ENCODE data around the gene PSME1. TPM values are rescaled to one million over a fixed set of nuclear protein-coding genes. Genes with fewer than 3 reads are reported as not detected.

Gene PSME1
- total RNA-seq, 1 experiment from 2014 or later: 76.8 TPM

DNA sequence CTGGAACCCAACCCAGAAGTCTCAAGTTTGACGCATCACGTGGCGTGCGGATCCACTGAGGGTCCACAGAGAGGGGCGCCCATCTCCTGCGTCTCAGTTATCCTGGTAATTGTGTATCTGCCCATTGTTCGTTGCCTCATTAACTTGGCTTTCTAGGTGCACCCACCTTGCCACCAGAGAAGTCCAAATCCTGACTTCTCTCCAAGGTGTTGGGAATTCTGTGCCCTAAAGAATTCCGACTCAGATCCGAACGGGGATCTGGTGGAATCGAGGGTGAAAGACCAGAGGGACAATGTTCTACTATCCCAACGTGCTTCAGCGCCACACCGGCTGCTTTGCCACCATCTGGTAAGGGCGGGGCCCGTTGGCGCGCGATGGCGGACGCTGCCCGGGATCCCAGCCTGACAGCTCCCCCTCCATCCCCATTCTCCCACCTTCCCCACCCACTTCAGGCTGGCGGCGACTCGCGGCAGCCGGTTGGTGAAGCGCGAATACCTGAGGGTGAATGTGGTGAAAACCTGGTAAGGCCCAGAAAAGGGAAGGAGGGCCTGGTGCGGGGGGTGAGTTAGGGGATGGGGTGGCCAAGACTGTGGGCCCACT lies 36.4 kb downstream of the PSME1 start (continued):
- TF ChIP-seq, protein P1, sequence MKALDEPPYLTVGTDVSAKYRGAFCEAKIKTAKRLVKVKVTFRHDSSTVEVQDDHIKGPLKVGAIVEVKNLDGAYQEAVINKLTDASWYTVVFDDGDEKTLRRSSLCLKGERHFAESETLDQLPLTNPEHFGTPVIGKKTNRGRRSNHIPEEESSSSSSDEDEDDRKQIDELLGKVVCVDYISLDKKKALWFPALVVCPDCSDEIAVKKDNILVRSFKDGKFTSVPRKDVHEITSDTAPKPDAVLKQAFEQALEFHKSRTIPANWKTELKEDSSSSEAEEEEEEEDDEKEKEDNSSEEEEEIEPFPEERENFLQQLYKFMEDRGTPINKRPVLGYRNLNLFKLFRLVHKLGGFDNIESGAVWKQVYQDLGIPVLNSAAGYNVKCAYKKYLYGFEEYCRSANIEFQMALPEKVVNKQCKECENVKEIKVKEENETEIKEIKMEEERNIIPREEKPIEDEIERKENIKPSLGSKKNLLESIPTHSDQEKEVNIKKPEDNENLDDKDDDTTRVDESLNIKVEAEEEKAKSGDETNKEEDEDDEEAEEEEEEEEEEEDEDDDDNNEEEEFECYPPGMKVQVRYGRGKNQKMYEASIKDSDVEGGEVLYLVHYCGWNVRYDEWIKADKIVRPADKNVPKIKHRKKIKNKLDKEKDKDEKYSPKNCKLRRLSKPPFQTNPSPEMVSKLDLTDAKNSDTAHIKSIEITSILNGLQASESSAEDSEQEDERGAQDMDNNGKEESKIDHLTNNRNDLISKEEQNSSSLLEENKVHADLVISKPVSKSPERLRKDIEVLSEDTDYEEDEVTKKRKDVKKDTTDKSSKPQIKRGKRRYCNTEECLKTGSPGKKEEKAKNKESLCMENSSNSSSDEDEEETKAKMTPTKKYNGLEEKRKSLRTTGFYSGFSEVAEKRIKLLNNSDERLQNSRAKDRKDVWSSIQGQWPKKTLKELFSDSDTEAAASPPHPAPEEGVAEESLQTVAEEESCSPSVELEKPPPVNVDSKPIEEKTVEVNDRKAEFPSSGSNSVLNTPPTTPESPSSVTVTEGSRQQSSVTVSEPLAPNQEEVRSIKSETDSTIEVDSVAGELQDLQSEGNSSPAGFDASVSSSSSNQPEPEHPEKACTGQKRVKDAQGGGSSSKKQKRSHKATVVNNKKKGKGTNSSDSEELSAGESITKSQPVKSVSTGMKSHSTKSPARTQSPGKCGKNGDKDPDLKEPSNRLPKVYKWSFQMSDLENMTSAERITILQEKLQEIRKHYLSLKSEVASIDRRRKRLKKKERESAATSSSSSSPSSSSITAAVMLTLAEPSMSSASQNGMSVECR (CRISPR knock-in tag; IDR thresholded peaks at IDR 0.05; ENCODE audit: borderline replicate concordance): 0 out of 2 replicates have a peak, but pooled peaks have one; percentile 7
- TF ChIP-seq, protein P2, sequence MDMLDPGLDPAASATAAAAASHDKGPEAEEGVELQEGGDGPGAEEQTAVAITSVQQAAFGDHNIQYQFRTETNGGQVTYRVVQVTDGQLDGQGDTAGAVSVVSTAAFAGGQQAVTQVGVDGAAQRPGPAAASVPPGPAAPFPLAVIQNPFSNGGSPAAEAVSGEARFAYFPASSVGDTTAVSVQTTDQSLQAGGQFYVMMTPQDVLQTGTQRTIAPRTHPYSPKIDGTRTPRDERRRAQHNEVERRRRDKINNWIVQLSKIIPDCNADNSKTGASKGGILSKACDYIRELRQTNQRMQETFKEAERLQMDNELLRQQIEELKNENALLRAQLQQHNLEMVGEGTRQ (CRISPR knock-in tag; IDR thresholded peaks at IDR 0.05): peak; percentile 69
- TF ChIP-seq TP53 (CRISPR knock-in tag; IDR thresholded peaks at IDR 0.05): no peak
- no peak for TF ChIP-seq ZMAT4 (CRISPR knock-in tag; IDR thresholded peaks at IDR 0.05)
- TF ChIP-seq, protein P3, sequence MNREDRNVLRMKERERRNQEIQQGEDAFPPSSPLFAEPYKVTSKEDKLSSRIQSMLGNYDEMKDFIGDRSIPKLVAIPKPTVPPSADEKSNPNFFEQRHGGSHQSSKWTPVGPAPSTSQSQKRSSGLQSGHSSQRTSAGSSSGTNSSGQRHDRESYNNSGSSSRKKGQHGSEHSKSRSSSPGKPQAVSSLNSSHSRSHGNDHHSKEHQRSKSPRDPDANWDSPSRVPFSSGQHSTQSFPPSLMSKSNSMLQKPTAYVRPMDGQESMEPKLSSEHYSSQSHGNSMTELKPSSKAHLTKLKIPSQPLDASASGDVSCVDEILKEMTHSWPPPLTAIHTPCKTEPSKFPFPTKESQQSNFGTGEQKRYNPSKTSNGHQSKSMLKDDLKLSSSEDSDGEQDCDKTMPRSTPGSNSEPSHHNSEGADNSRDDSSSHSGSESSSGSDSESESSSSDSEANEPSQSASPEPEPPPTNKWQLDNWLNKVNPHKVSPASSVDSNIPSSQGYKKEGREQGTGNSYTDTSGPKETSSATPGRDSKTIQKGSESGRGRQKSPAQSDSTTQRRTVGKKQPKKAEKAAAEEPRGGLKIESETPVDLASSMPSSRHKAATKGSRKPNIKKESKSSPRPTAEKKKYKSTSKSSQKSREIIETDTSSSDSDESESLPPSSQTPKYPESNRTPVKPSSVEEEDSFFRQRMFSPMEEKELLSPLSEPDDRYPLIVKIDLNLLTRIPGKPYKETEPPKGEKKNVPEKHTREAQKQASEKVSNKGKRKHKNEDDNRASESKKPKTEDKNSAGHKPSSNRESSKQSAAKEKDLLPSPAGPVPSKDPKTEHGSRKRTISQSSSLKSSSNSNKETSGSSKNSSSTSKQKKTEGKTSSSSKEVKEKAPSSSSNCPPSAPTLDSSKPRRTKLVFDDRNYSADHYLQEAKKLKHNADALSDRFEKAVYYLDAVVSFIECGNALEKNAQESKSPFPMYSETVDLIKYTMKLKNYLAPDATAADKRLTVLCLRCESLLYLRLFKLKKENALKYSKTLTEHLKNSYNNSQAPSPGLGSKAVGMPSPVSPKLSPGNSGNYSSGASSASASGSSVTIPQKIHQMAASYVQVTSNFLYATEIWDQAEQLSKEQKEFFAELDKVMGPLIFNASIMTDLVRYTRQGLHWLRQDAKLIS (CRISPR knock-in tag; IDR thresholded peaks at IDR 0.05; ENCODE audit: borderline replicate concordance): no peak
- TF ChIP-seq, protein P4, sequence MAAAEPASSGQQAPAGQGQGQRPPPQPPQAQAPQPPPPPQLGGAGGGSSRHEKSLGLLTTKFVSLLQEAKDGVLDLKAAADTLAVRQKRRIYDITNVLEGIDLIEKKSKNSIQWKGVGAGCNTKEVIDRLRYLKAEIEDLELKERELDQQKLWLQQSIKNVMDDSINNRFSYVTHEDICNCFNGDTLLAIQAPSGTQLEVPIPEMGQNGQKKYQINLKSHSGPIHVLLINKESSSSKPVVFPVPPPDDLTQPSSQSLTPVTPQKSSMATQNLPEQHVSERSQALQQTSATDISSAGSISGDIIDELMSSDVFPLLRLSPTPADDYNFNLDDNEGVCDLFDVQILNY (CRISPR knock-in tag; IDR thresholded peaks at IDR 0.05): no peak
- no peak for TF ChIP-seq ZNF121 (CRISPR knock-in tag; IDR thresholded peaks at IDR 0.05)
- no peak for TF ChIP-seq ATF1 (CRISPR knock-in tag; IDR thresholded peaks at IDR 0.05)
- no peak for TF ChIP-seq OVOL2 (CRISPR knock-in tag; IDR thresholded peaks at IDR 0.05; ENCODE audit: borderline replicate concordance)
- TF ChIP-seq ZNF138 (CRISPR knock-in tag; conservative IDR thresholded peaks at IDR 0.05): no peak
- TF ChIP-seq, protein P5, sequence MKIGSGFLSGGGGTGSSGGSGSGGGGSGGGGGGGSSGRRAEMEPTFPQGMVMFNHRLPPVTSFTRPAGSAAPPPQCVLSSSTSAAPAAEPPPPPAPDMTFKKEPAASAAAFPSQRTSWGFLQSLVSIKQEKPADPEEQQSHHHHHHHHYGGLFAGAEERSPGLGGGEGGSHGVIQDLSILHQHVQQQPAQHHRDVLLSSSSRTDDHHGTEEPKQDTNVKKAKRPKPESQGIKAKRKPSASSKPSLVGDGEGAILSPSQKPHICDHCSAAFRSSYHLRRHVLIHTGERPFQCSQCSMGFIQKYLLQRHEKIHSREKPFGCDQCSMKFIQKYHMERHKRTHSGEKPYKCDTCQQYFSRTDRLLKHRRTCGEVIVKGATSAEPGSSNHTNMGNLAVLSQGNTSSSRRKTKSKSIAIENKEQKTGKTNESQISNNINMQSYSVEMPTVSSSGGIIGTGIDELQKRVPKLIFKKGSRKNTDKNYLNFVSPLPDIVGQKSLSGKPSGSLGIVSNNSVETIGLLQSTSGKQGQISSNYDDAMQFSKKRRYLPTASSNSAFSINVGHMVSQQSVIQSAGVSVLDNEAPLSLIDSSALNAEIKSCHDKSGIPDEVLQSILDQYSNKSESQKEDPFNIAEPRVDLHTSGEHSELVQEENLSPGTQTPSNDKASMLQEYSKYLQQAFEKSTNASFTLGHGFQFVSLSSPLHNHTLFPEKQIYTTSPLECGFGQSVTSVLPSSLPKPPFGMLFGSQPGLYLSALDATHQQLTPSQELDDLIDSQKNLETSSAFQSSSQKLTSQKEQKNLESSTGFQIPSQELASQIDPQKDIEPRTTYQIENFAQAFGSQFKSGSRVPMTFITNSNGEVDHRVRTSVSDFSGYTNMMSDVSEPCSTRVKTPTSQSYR (CRISPR knock-in tag; IDR thresholded peaks at IDR 0.05): no peak
- no peak for TF ChIP-seq NR2C2 (CRISPR knock-in tag; IDR thresholded peaks at IDR 0.05)
- no peak for TF ChIP-seq NFATC4 (CRISPR knock-in tag; IDR thresholded peaks at IDR 0.05)
- TF ChIP-seq, protein P6, sequence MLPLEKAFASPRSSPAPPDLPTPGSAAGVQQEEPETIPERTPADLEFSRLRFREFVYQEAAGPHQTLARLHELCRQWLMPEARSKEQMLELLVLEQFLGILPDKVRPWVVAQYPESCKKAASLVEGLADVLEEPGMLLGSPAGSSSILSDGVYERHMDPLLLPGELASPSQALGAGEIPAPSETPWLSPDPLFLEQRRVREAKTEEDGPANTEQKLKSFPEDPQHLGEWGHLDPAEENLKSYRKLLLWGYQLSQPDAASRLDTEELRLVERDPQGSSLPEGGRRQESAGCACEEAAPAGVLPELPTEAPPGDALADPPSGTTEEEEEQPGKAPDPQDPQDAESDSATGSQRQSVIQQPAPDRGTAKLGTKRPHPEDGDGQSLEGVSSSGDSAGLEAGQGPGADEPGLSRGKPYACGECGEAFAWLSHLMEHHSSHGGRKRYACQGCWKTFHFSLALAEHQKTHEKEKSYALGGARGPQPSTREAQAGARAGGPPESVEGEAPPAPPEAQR (CRISPR knock-in tag; IDR thresholded peaks at IDR 0.05): no peak
- TF ChIP-seq GRHL2 (CRISPR knock-in tag; IDR thresholded peaks at IDR 0.05; ENCODE audit: insufficient replicate concordance, severe bottlenecking): no peak
- no peak for TF ChIP-seq ZNF416 (CRISPR knock-in tag; IDR thresholded peaks at IDR 0.05)
- TF ChIP-seq NFYB (CRISPR knock-in tag; conservative IDR thresholded peaks at IDR 0.05; ENCODE audit: low read depth): no peak

All from WTC11 (cell line).